GM12891 (cell line): ENCODE data around the gene RIPK1.

Experiments used
- DNase-seq: peaks from one replicate; pipeline ENCODE4 v3.0.0; 2011; ENCODE audit warnings: low spot score; ENCODE audit not compliant: insufficient read length
- FAIRE-seq: peaks from 2 replicates; lab custom pipeline; 2011; peaks lifted over from hg19 to GRCh38; lab: Jason Lieb, UNC
- PAX5 ChIP-seq: IDR thresholded peaks from 2 replicates; pipeline ENCODE4 v1.6.1; 2011; ENCODE audit warnings: low read length, moderate library complexity, mild to moderate bottlenecking; ENCODE audit not compliant: insufficient read depth, severe bottlenecking
- POLR2A ChIP-seq: IDR thresholded peaks from 2 replicates; pipeline ENCODE4 v1.6.1; 2011; ENCODE audit warnings: low read depth, low read length, control low read depth
- POLR2AphosphoS5 ChIP-seq: IDR thresholded peaks from 2 replicates; pipeline ENCODE4 v1.6.1; 2011; ENCODE audit warnings: low read depth, low read length, control low read depth
- POU2F2 ChIP-seq: IDR thresholded peaks from 2 replicates; pipeline ENCODE4 v1.6.1; 2011; ENCODE audit warnings: low read depth, mild to moderate bottlenecking, control low read depth, low read length, moderate library complexity
- SPI1 ChIP-seq: IDR thresholded peaks from 2 replicates; pipeline ENCODE4 v1.6.1; 2011; ENCODE audit warnings: low read depth, low read length, control low read depth
- TAF1 ChIP-seq: IDR thresholded peaks from 2 replicates; pipeline ENCODE4 v1.6.1; 2011; ENCODE audit warnings: low read depth, low read length, control low read depth

RIPK1 gene

GRCh38 chr6:3081960-3082359 is 13.7 kb downstream of the RIPK1 start:
- FAIRE-seq (no peak), DNase-seq (no peak)
- no peak for TF ChIP-seq SPI1
- TF ChIP-seq TAF1, result no peak
- no peak for TF ChIP-seq PAX5
- no peak for TF ChIP-seq POU2F2
- TF ChIP-seq POLR2AphosphoS5, result no peak
- TF ChIP-seq POLR2A, result no peak

- FAIRE-seq (no peak), DNase-seq (no peak)
- no peak for TF ChIP-seq TAF1
- no peak for TF ChIP-seq POLR2AphosphoS5
Measured at GRCh38 chr6:3085074-3085473, 16.8 kb downstream of the RIPK1 start.

- FAIRE-seq, result no peak
Measured at GRCh38 chr6:3086282-3086946, 18.1 kb downstream of the RIPK1 start.

GRCh38 chr6:3088446-3088845 is 20.2 kb downstream of the RIPK1 start:
- TF ChIP-seq POU2F2, result no peak
- no peak for TF ChIP-seq PAX5
- TF ChIP-seq SPI1, result no peak
- no peak for TF ChIP-seq POLR2AphosphoS5
- no peak for TF ChIP-seq TAF1
- no peak for TF ChIP-seq POLR2A
- DNase-seq (no peak), FAIRE-seq (no peak)

More at GRCh38 chr6:3086282-3086946, 18.1 kb downstream of the RIPK1 start:
- TF ChIP-seq SPI1 (no peak), POLR2A (no peak), TAF1 (no peak), PAX5 (no peak), POU2F2 (no peak), POLR2AphosphoS5 (no peak)
- DNase-seq, result no peak

GRCh38 chr6:3088968-3089367 is 20.7 kb downstream of the RIPK1 start:
- FAIRE-seq (no peak), DNase-seq (no peak)
- TF ChIP-seq SPI1 (no peak), PAX5 (no peak), TAF1 (no peak), POLR2A (no peak), POU2F2 (no peak), POLR2AphosphoS5 (no peak)

- FAIRE-seq (no peak), DNase-seq (no peak)
- TF ChIP-seq SPI1 (no peak), POLR2AphosphoS5 (no peak), PAX5 (no peak), TAF1 (no peak), POLR2A (no peak), POU2F2 (no peak)
Measured at GRCh38 chr6:3090013-3090412, 21.7 kb downstream of the RIPK1 start.

GRCh38 chr6:3094815-3095214 is 26.5 kb downstream of the RIPK1 start:
- FAIRE-seq, result no peak
- TF ChIP-seq POU2F2, result no peak
- TF ChIP-seq POLR2AphosphoS5, result no peak

GRCh38 chr6:3102875-3103274 is 34.6 kb downstream of the RIPK1 start:
- no peak for FAIRE-seq
- DNase-seq, result no peak
- TF ChIP-seq SPI1 (no peak), POLR2AphosphoS5 (no peak), POLR2A (no peak), POU2F2 (no peak), PAX5 (no peak), TAF1 (no peak)

More at GRCh38 chr6:3094815-3095214, 26.5 kb downstream of the RIPK1 start:
- DNase-seq, result no peak

- DNase-seq, result no peak
- TF ChIP-seq POU2F2 (no peak), POLR2A (no peak), SPI1 (no peak), PAX5 (no peak), TAF1 (no peak), POLR2AphosphoS5 (no peak)
- no peak for FAIRE-seq
Measured at GRCh38 chr6:3108746-3109414, 40.6 kb downstream of the RIPK1 start.

GRCh38 chr6:3109761-3110160 is 41.5 kb downstream of the RIPK1 start:
- no peak for TF ChIP-seq POLR2AphosphoS5
- no peak for TF ChIP-seq SPI1
- TF ChIP-seq POLR2A, result no peak
- no peak for TF ChIP-seq TAF1
- TF ChIP-seq PAX5, result no peak
- no peak for TF ChIP-seq POU2F2
- DNase-seq (no peak), FAIRE-seq (no peak)

GRCh38 chr6:3114377-3114776 is 46.1 kb downstream of the RIPK1 start:
- FAIRE-seq (no peak), DNase-seq (no peak)
- TF ChIP-seq POLR2AphosphoS5, result no peak
- no peak for TF ChIP-seq PAX5
- no peak for TF ChIP-seq SPI1
- no peak for TF ChIP-seq POLR2A
- TF ChIP-seq TAF1, result no peak
- TF ChIP-seq POU2F2, result no peak
